GM23338 (cell line): ENCODE data around the gene HSPBP1.

Experiments
- CREB1 ChIP-seq: fragments of 250-450 bp; sonication (Bioruptor Pico); IDR thresholded peaks from 2 replicates; pipeline ENCODE4 v1.5.0; 2020; ENCODE audit warnings: low read depth, mild to moderate bottlenecking, moderate library complexity
- EZH2 ChIP-seq: fragments of 200-600 bp; sonication (generic); IDR thresholded peaks from one replicate; pipeline ENCODE4 v1.8.0; 2017; ENCODE audit warnings: antibody characterized with exemption, mild to moderate bottlenecking, low read depth; ENCODE audit not compliant: unreplicated experiment
- EZH2phosphoT487 ChIP-seq: fragments of 200-600 bp; sonication (generic); IDR thresholded peaks from one replicate; pipeline ENCODE4 v1.8.1; 2018; ENCODE audit warnings: antibody characterized with exemption; ENCODE audit not compliant: unreplicated experiment
- JUNB ChIP-seq: IDR thresholded peaks from one replicate; pipeline ENCODE4 v1.6.1; 2016; ENCODE audit warnings: antibody characterized with exemption; ENCODE audit not compliant: unreplicated experiment
- POLR2AphosphoS5 ChIP-seq: IDR thresholded peaks from 2 replicates; pipeline ENCODE4 v1.6.1; 2016; ENCODE audit warnings: antibody characterized with exemption, low read depth
- STAT1 ChIP-seq: IDR thresholded peaks from one replicate; pipeline ENCODE4 v1.6.1; 2016; ENCODE audit warnings: antibody characterized with exemption; ENCODE audit not compliant: unreplicated experiment
- ZNF114 ChIP-seq: fragments of 250-450 bp; sonication (Bioruptor Pico); IDR thresholded peaks from 2 replicates; pipeline ENCODE4 v1.5.0; 2020; ENCODE audit warnings: mild to moderate bottlenecking, moderate library complexity
- TF ChIP-seq, protein P1 (sequence below), 2 experiments: fragments of 200-600 bp in 1 of 2; sonication (generic) in 1 of 2; conservative IDR thresholded peaks; 2 replicates each; pipeline versions ENCODE4 v1.5.1 to v1.6.1; 2016 to 2017; ENCODE audit warnings: antibody characterized with exemption in 2 of 2, low read depth in 2 of 2, mild to moderate bottlenecking in 2 of 2, moderate library complexity in 1 of 2
- TF ChIP-seq, protein P2 (sequence below): IDR thresholded peaks from one replicate; pipeline ENCODE4 v1.6.1; 2018; ENCODE audit warnings: antibody characterized with exemption; ENCODE audit not compliant: unreplicated experiment

DNA sequence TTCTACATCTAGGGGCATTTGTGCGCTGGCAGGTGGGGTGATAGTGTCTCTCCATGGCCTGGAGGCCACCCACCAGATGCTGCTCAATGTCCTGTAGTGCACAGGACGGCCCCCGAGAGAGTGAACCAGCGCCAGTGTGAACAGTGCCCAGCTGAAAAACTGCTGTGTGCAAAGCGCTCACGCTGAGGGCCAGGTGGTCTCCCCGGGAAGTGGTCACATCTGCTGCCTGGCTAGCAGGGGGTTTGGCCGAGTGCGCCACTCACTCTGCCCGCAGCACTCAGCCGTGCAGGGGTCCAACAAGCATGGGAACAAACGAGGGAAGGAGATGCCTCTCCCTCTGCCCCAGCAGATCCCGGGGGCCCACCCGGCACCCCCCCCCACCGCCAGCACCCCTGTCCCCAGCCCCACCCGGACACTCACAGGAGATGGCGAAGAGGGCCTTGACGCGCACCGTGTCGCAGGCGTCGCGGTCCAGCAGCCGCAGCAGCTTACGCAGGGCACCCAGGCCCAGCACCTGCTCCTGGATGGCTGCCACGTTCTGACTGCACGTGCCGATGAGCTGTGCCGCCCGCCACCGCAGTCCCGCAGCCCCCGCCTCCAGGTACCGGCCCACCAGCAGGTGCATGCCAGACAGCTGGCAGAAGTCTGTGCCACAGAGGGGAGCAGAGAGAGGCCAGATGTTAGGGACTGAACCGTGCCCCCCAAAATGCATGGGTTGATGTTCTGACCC lies 5.8 kb downstream of the HSPBP1 start:
- TF ChIP-seq, protein P1, sequence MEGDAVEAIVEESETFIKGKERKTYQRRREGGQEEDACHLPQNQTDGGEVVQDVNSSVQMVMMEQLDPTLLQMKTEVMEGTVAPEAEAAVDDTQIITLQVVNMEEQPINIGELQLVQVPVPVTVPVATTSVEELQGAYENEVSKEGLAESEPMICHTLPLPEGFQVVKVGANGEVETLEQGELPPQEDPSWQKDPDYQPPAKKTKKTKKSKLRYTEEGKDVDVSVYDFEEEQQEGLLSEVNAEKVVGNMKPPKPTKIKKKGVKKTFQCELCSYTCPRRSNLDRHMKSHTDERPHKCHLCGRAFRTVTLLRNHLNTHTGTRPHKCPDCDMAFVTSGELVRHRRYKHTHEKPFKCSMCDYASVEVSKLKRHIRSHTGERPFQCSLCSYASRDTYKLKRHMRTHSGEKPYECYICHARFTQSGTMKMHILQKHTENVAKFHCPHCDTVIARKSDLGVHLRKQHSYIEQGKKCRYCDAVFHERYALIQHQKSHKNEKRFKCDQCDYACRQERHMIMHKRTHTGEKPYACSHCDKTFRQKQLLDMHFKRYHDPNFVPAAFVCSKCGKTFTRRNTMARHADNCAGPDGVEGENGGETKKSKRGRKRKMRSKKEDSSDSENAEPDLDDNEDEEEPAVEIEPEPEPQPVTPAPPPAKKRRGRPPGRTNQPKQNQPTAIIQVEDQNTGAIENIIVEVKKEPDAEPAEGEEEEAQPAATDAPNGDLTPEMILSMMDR (conservative IDR thresholded peaks at IDR 0.05; ENCODE audit: low read depth in 2 of 2) = no peak
- TF ChIP-seq POLR2AphosphoS5 = no peak
- no peak for TF ChIP-seq EZH2
- TF ChIP-seq, protein P2, sequence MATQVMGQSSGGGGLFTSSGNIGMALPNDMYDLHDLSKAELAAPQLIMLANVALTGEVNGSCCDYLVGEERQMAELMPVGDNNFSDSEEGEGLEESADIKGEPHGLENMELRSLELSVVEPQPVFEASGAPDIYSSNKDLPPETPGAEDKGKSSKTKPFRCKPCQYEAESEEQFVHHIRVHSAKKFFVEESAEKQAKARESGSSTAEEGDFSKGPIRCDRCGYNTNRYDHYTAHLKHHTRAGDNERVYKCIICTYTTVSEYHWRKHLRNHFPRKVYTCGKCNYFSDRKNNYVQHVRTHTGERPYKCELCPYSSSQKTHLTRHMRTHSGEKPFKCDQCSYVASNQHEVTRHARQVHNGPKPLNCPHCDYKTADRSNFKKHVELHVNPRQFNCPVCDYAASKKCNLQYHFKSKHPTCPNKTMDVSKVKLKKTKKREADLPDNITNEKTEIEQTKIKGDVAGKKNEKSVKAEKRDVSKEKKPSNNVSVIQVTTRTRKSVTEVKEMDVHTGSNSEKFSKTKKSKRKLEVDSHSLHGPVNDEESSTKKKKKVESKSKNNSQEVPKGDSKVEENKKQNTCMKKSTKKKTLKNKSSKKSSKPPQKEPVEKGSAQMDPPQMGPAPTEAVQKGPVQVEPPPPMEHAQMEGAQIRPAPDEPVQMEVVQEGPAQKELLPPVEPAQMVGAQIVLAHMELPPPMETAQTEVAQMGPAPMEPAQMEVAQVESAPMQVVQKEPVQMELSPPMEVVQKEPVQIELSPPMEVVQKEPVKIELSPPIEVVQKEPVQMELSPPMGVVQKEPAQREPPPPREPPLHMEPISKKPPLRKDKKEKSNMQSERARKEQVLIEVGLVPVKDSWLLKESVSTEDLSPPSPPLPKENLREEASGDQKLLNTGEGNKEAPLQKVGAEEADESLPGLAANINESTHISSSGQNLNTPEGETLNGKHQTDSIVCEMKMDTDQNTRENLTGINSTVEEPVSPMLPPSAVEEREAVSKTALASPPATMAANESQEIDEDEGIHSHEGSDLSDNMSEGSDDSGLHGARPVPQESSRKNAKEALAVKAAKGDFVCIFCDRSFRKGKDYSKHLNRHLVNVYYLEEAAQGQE = no peak
- TF ChIP-seq EZH2phosphoT487 = no peak
- TF ChIP-seq ZNF114 (CRISPR knock-in tag) = no peak
- TF ChIP-seq STAT1 = no peak
- TF ChIP-seq CREB1 = no peak
- TF ChIP-seq JUNB = no peak
